HG02884 (cell line): Measurements from ENCODE around the gene PALLD.

Source experiments
- ATAC-seq: cut with Tn5 transposase; IDR thresholded peaks from one replicate; pipeline ENCODE4 v1.9.1; 2021; ENCODE audit warnings: mild to moderate bottlenecking, moderate library complexity; ENCODE audit not compliant: unreplicated experiment

Gene PALLD

GRCh38 chr4:168614281-168615057 lies 117.6 kb downstream of the PALLD start:
- no peak for ATAC-seq

DNA sequence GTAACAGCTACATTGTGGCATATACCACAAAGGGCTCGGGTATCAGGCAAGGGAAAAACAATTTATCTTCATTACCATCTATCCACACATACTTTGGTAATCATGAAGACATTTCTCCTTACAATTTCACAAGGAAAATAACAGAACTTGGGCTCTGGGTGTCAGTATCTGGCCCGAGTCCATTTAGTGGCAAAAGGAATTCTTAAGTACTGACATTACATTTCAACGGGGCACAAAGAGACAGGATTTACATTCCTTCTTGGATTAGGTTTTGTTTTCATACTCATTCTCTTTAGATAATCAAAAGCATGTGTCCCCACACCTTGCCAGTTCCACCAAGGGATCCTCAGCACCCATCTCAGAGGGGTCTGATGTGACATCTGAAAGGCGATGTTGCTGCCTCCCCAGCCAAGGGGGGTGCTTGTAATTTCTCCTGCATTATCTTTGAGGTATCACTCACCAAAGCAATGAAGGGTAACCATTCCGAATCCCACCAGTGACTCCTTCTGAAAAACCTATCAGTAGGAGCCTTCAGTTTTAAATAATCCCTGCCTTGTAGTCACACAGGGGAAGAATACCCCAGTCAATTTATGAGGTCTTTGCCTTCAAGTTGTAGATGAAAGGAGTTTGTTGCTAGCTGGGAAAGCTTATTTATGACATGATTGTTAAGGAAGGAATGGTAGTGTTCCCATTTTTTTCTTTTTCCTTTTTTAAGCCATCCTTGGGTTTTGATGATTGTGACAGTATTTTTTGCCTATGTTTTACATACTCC lies 118.6 kb downstream of the PALLD start:
- no peak for ATAC-seq

GRCh38 chr4:168618577-168619265 lies 121.9 kb downstream of the PALLD start:
- no peak for ATAC-seq

DNA sequence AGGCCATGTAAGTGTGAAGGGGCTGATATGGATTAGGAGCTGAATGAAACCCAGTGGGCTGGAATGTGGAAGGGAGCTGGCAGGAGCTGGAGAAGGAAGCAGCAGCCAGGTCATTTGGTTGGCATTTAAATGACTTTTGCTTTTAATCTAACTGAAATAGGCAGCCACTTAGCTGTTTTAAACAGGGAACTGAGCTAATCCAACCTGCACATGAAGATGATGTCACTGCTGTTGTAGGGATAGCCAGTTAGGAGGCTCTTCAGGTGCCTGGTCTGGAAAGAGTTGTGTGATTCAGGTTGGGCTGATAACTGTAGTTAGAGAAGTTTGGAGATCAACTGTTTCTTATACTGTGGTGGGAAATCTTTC lies 122.4 kb downstream of the PALLD start:
- ATAC-seq, result no peak

DNA sequence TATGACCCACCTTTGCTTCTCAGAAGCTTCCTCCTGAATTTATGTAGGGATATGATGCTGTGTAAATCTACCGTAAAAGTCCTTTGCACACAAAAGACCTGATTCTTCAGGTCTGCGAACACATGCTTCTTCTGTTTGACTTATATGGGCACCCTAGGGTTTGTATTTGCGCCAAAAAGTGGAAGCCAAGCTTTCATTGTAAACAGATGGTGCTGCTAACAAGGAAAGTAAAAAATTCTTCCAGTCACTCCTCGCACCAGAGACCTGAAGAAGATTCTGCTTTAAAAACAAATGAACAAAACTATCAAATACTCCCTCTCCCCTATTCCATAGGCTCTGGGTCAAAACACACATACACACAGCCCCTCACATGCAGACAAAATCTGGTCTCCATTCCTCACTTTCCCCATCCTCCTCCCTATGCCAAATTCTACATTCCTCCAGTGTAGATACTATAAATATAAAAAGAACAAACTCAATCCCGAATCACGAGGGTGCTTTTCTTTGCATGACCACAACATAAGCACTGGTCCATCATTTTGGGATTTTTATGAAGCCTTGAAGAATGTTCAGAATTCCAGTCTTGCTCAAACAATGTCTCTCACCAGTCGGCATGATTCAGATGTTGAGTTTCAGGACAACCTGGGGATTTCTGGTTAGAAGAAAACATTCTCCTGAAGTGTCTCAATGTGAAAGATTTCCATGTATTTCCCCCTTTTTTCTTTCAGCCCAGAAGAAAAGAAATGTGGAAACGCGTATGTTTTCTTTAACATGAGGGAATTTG lies 125.1 kb downstream of the PALLD start:
- no peak for ATAC-seq

DNA sequence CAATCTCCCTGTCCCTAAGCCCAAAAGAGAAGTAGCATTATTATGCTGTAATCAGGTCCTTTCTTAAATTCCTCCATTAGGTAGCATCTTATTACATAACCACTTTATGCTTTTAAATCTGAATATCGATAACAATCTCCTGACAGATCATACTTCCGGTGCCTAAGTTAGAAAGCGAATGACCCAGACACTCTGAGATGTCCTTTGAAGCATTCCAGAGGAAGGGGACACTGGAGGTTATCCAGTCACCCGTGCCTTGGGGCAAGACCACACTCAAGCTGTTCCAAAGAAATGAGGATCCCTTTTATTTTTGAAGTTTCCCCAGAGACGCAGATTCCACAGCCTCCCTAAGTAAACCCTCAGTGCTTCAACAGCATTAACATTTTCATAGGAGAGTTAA lies 125.7 kb downstream of the PALLD start:
- ATAC-seq, result no peak

DNA sequence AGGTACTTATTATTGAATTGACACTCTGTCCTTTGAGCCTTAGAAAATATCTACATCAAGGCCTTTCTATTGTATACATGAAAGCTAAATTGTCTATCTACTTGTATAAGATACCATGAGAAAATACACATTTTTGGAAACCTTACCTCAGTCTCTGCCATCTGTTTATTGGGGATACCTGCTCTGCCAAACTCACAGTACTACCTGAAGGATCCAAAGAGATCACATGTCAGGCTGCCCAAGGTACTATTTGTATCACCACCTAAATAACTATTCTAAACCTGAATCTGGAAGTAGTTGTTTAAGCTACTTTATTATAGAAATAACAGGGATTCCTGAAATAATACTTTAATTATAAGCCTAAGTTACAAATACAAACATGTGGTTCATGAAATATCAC lies 126.2 kb downstream of the PALLD start:
- no peak for ATAC-seq

DNA sequence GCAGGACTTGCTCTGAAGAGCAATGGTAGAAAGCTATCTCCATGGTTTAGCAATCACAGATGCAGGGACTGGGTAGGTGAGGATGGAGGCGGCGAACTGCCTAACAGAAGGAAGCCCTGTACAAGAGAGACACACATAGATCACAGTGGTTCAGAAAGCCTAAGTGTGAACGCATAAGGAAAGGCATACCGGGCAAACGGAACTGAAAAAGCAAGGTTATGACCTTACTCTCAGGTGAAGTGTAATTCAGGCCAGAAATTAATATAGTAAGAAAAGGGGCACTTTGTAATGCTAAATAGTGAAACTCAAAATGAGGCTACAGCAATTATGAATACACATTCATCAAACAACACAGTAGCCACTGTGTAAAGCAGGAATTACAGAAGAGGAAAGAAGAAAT lies 126.6 kb downstream of the PALLD start:
- ATAC-seq, result no peak

GRCh38 chr4:168628251-168628650 lies 131.4 kb downstream of the PALLD start:
- no peak for ATAC-seq

DNA sequence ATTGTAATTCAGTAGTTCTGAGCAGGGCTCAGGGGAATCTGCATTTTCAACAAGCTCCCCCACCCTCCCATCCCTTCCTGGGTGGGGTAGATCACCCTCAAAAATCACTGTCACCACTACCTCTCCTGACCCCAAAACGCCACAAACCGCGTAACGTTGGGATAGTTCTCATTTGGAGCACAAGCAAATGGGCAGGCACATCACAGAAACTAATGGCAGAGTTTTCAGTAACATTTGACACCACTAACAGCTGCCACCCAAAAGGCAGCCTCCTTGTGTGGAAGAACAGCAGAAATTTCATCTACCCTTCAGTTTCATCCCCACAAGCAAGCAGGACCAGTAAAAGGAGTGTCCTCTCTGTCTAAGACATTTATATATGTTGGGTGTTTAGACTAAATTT lies 132.7 kb downstream of the PALLD start:
- no peak for ATAC-seq

GRCh38 chr4:168630445-168631187 lies 133.8 kb downstream of the PALLD start:
- ATAC-seq, result no peak

DNA sequence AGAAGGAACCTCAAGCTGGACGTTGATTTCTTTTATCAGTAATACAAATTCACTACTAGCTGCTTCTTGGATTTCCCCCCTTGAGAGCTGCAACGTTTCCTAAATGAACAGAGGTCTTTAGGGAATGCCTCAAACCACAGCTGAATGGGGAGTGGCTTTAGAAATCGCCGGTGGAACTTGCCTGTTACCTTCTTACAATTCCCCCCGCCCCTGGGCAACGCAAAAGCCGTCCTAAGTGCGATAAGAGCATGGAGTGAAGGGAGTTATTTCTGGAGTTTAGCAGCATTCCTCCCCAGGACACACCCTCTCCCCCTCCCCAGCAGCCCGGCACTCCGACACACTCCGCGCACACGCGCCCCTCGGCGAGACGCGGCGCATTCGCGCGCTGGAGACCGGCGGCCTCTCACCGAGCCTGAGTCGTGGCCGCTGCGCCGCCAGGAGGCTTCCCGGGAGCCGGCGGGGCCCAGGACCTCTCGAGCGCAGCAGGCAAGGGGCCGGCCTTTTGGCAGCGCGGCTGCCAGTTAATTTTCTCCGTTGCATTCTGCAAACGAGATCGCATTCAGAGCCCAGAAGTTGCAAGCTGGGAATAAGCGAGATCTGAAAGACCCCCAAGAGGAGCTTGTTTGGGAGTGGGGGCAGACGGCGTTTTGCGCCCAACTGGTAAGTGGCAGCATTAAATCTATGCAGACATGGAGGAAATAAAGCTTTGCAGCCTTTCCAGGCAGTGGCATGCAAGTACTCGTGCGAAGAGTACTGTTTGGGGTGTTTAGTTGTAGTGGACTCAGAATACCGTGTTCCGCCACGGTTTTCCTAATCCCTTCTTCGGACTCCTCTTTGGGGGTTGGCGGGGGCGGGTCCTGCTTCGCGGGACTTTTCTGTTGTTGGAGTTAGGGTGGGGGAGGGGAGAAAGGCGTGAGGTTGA lies 134.7 kb downstream of the PALLD start:
- ATAC-seq, result no peak

GRCh38 chr4:168632301-168632725 lies 135.5 kb downstream of the PALLD start:
- ATAC-seq, result no peak

DNA sequence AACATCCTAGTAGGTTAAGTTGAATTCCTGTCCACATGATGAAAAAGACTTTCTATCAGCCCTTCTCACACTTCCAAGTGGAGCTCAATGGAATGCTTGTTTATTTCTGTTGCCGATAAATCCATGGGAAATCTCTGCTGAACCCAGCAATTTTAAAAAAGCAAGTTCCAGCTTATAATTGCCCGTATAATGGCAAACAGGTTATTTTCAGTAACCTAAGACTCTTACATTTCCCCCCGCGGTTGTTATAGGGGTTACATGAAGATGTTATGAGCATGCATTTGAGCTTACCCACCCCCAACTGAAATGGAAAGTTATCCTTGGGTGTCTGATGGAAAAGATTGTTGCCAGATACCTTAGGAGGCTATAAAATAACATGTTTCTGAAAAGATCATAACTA lies 136.2 kb downstream of the PALLD start:
- ATAC-seq, result no peak

DNA sequence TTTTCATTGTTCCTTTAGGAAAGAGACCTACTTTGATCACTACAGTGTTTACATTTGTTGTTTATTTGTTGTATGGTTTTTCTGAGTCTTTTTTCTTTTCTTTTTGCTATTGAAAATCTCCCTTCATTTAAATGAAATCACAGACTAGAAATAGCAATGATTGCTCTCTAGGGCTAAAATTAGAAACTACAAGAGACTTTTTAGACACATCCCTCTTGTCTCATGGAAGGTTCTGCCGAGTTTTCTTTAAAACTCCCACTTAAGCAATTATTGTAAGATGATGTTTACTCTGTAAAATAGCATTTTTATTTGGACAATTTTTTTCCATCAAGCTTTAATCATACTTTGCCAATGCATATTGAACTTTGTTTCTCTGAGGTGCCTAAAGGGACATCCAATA lies 136.6 kb downstream of the PALLD start:
- no peak for ATAC-seq

DNA sequence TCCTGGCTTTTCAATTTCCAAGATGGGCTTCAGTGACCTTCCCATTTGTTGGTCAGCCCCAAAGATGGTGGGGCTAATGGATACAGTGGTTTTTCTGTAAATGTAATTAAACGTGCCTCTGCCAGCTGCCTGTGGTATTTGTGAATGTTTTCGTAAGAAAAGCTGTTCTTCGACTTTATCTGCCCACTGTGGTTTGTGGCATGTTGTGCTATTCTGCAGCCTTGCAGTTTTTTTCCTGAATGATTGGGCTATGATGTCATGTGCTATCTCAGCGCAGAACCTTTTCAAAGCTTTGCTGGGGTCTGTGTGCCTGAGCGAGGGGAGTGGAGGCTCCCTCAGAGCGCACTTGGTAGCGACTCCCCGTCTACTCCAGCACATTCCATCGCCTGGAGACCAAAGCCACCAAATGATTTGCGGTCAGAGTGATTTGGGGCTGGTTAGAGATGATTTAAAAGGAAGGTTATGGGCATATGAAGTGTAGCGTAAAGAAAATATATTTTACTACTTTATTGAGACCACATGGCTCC lies 137.5 kb downstream of the PALLD start:
- no peak for ATAC-seq

DNA sequence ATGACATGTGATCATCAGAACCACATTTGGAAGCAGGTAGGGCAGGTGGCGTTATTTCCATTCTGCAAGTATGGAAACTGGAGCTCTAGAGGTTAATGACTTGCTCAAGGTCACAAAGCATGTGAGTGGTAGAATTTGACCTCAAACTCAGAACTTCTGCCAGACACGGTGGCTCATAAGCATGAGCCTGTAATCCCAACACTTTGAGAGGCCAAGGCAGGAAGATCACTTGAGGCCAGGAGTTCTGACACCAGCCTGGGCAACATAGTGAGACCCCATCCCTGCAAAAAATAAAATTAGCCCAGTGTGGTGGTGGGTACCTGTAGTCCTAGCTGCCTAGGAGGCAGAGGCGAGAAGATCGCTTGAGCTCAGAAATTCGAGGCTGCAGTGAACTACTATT lies 139.2 kb downstream of the PALLD start:
- no peak for ATAC-seq

DNA sequence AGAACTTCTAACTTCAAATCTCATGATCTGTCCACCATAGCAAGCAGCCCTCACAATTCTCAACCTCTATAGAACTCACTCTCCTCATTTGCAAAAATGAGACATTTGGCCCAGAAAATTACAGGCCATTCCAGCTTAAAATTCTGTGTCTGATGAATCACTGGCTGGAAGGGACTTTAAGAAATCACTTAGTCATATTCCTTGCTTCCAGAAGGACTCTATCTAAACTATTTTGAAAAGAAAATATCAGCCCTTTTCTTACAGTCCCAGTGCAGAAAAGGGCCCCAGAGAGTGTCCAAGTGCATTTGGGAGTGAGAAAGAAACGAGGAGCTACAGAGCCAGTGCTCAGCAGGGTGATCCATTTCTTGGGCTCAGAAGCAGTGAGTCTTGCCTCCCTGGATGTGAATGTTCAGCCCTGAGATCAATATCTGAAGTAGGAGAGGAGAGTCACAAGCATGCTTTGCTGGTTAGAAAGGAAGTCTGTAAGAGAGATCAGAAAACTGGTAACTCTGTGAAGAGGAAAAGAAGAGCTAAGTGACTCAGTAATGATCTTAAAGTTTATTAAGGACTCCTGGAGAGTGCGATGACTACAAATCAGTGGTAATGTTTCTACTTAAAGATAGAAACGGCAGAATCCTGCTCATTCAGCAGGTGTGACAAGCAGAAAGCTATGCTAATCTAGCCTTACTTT lies 139.8 kb downstream of the PALLD start:
- ATAC-seq, result no peak
